HG03025 (cell line): Measurements from ENCODE around the gene SLC12A4.
"Not testable (repeated sequence)": the region's sequence is repeated elsewhere in the genome, so short reads cannot be mapped to it uniquely, and the experiment has no call there.

Source experiments
- ATAC-seq: cut with Tn5 transposase; IDR thresholded peaks from one replicate; pipeline ENCODE4 v1.9.1; 2021; ENCODE audit warnings: mild to moderate bottlenecking, moderate library complexity; ENCODE audit not compliant: unreplicated experiment, low FRiP score

The SLC12A4 gene

GRCh38 chr16:67943256-67943618 lies 25.2 kb downstream of the SLC12A4 start:
- no peak for ATAC-seq

- ATAC-seq = no peak
These were observed 25.8 kb downstream of the SLC12A4 start for GRCh38 chr16:67942510-67943255.

GRCh38 chr16:67942200-67942509 lies 26.3 kb downstream of the SLC12A4 start:
- no peak for ATAC-seq

- ATAC-seq = no peak
These were observed 26.8 kb downstream of the SLC12A4 start for GRCh38 chr16:67941469-67942199.

GRCh38 chr16:67940446-67941089 lies 27.9 kb downstream of the SLC12A4 start:
- ATAC-seq = no peak

GRCh38 chr16:67939507-67940445 lies 28.7 kb downstream of the SLC12A4 start:
- no peak for ATAC-seq

GRCh38 chr16:67937713-67938112 lies 30.7 kb downstream of the SLC12A4 start:
- not testable (repeated sequence) for ATAC-seq

- no peak for ATAC-seq
These were observed 31.4 kb downstream of the SLC12A4 start for GRCh38 chr16:67936880-67937605.

- ATAC-seq = no peak
These were observed 32.1 kb downstream of the SLC12A4 start, which contains the start of gene PSMB10 for GRCh38 chr16:67936124-67936879. PSMB10 (minus strand) TSS chr16:67936850; CDS start chr16:67936749, 101 bp downstream.

- ATAC-seq = peak; percentile 68
These were observed 32.9 kb downstream of the SLC12A4 start for GRCh38 chr16:67935402-67936123.

- ATAC-seq = no peak
These were observed 33.4 kb downstream of the SLC12A4 start for GRCh38 chr16:67935101-67935401.

- no peak for ATAC-seq
These were observed 33.9 kb downstream of the SLC12A4 start for GRCh38 chr16:67934306-67935100.

GRCh38 chr16:67933805-67934204 lies 34.6 kb downstream of the SLC12A4 start:
- ATAC-seq = no peak

GRCh38 chr16:67932462-67932840 lies 36.0 kb downstream of the SLC12A4 start:
- ATAC-seq = no peak

- ATAC-seq = no peak
These were observed 36.5 kb downstream of the SLC12A4 start, which contains the start of gene CTRL for GRCh38 chr16:67931712-67932461. CTRL (minus strand) TSS chr16:67931862; CDS start chr16:67931852, 10 bp downstream.

- no peak for ATAC-seq
These were observed 37.7 kb downstream of the SLC12A4 start for GRCh38 chr16:67930678-67931211.

GRCh38 chr16:67930191-67930590 lies 38.2 kb downstream of the SLC12A4 start:
- ATAC-seq = no peak
